ENCODE measurements around the gene ELFN1.

The ELFN1 gene

DNA sequence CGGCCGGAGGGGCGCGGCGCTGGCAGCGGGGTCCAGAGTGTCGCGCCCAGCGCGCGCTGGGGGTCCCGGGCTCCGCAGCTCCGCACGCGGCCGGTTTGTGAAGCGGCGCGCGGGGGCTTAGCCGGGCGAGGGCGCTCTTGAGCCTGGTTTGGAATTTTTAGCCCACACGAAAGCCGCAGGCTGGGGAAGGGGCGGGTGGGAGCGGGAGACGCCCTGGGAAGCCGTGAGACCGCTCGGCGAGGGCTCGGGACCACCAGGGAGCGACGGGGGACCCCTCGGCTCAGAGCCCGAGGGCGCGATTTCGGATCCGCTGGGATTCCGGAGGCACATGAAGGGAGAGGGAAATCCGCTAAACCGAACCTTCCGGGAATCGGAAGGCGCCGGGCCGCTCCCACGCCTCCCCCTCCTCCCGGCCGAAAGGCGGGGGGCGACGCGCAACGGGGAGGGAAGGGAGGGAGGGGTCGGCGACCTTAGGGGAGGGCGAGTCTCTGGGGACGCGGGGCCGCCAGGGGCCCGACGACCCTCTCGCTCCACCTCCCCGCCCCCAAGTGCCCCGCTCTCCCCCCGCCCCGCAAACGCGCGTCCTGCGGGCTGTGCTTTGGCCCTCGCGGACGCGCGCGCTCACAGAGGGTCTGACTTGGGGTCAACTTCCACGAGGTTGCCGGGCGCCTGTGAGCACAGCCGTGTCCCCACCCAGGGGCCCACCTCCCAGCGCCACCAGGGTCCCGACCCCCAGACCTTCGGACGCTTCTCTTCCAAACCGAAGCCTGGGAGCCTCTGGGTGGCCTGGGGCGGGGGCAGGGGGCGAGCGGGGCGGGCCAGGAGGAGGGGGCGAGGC lies 5.1 kb upstream of the ELFN1 start:
- DNase-seq = no peak

- no peak for DNase-seq
Observed at GRCh38 chr7:1665549-1666316, 4.3 kb upstream of the ELFN1 start.

DNA sequence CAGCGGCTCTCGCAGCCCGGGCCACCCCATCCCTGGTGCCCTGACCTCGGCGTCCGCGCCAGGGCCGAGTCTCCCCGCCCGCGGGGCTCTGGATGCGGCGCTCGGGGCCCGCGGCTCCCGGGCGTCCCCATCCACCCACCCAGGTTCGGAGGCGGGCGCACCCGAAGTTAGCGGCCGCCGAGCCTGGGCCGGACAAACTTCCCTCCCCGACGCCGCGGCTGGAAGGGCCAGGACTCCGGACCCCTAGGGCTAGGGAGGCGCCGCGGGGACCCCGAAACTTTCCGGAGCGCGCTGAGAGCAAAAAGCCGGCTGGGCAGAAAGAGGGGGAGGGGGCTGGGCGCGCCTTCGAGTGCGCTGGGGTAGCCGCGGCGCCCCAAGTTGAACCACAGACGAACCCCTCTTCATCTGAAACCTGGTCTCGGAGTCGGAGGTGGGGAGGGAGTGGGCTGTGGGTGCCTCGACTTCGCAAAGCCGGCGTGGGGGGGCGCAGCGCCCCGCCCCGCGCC lies 3.7 kb upstream of the ELFN1 start:
- no peak for DNase-seq

- DNase-seq = peak; percentile 5
Observed at GRCh38 chr7:1666823-1667565, 3.1 kb upstream of the ELFN1 start.

DNA sequence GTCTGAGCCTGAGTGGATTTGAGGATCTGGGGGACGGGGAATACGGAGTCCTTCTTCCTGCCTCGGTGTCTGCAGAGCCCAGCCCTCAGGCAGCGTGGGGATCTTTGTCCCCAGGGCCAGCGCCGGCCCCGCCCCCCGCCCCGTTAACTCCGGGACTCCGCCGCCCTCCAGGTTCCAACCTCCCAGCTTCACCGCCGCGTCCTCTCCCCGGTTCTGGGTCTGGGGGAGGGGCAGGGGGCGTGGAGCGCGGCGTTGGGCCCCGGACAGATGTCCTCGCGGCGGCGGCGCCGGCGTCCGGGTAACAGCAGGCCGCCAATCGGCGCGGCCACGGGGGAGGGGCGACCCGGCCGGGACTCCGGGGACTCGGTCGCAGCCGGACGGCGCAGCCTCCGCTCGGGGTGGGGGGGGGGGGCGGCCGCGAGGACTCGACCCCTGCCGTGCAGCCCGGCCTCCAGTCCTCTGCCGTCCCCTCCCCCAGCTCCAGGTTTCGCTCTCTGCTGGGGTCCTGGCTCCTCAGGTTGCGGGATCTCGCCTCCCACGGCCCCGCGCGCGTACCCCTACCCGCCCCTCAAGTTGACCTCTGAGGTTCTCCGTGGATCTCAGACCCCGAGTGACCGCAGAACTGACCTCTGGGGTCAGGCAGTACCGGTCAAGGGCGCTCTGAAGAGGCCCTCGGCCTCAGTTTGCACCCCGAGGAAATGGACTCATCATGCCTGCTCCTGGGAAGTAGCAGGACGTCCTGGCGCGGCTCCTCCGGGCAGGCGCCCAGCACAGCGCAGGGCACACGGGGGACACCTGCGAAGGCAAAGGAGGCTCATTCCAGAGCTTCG lies 2.3 kb upstream of the ELFN1 start:
- DNase-seq = no peak

DNA sequence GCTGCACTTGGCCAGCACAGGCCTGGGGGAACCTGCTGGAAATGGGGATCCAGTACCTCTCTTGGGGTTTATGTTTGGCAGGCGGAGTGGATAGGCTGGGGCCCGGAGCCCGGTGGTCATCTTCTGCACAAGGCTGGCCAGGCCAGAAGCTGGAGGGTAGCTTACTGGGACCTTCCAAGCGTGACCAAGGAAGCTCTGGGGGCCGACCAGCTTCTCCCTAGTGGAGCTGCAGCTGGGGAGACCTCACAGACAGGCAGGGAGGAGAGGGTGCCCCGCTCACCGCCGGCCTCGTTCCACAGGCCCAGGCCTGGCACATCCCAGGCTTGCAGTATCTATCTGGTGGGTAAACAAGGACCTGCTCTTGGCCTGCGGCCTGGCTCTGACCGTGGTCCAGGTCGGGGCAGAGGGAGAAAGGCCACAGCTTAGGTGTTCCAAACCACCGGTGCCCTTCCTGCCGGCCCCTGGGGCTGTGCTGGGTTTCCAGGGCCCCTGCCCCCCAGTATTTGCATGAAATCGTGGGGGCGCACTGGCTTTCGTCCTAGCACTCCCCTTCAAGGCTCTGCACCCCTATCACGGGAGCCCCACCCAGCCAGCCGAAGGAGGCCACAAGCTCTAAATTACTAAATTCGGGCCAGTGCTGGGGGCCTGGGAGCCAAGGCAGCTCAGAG lies 1.5 kb upstream of the ELFN1 start:
- no peak for DNase-seq

GRCh38 chr7:1669064-1669951 lies 769 bp upstream of the ELFN1 start:
- no peak for DNase-seq

- DNase-seq = no peak
Observed at GRCh38 chr7:1670894-1671593, 967 bp downstream of the ELFN1 start.

GRCh38 chr7:1671594-1672451 lies 1.7 kb downstream of the ELFN1 start:
- DNase-seq = no peak

- no peak for DNase-seq
Observed at GRCh38 chr7:1672851-1673486, 2.9 kb downstream of the ELFN1 start.

- DNase-seq = no peak
Observed at GRCh38 chr7:1673581-1674118, 3.6 kb downstream of the ELFN1 start.

GRCh38 chr7:1674161-1675035 lies 4.3 kb downstream of the ELFN1 start:
- no peak for DNase-seq

DNA sequence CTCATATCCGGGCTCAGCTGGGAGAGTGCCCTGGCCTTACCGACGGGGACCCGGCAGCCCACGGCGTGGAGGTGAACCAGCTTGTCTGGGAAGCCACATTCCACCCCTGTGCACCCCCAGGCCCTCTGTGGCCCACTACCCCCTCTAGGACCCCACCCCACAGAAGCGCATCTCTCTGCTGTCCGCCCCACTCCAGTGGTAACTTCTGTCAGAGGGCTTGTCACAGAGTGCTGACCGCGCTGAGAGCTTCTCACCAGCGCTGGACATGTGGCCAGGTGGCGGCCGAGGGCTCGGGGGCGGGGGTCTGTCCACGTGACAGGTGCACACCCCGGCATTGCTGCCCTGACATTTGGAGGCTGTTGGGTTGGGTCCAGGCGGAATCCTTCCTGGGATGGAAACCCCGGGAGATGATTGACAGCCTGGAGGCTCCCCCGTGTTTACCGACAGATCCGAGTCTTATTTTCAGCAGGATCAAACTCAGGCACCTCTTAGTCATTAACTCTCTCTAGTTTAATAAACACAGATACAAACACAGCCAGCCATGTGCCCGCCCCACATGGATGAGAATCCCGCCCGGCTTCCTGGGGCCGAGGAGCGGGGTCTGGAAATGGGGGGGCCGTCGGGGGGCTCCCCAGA lies 5.1 kb downstream of the ELFN1 start:
- DNase-seq = no peak

- DNase-seq = no peak
Observed at GRCh38 chr7:1675673-1676549, 5.8 kb downstream of the ELFN1 start.

DNA sequence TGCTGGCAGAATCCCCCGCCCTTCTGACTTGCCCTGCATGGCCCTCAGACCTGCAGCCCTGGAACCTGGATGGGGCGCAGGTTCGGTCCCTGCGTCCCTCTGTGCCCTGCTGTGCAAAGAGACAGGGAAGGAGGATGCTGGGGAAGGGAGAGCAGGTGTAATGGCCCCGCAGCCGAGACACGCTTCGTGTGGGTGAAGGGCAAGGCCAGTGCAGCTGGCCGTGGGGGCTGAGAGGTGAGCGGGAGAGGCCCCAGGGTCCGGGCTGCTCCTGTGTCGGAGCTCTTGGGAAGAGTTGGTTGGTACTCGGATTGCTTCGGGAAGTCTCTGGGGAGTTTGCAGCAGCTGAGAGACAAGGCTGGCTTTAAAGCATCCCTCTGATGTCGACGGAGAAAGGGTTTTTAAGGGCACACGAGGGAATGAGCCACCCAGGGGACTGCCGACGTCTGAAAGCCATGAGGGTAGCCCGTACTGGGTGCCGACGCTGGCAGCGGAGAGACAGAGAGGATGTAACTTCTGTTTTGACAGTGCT lies 6.5 kb downstream of the ELFN1 start:
- no peak for DNase-seq

All from DMS79 (cell line).